Measurements from ENCODE around the gene TJP3.

Gene TJP3

DNA sequence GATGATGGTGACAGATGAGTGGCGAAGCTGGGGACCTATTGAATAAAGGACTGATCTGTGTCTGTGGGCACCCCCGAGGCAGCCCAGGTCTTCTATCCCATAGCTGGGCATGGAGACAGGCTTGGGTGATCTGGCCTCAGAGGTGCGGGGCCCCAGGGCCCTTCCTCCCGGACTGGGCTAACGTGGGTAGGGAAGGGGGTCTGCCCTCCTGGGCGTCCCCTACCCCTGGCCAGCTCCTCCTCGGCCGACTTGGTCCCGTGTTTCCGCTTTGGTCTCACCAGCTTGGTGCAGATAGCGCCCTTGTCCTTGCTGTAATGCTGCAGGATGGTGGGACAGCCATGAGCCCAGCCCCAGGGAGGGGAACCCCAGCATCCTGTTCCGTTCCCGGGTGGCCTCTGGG lies 74.7 kb downstream of the TJP3 start:
- no peak for FAIRE-seq
- no peak for DNase-seq (ENCODE audit: low spot score)

DNA sequence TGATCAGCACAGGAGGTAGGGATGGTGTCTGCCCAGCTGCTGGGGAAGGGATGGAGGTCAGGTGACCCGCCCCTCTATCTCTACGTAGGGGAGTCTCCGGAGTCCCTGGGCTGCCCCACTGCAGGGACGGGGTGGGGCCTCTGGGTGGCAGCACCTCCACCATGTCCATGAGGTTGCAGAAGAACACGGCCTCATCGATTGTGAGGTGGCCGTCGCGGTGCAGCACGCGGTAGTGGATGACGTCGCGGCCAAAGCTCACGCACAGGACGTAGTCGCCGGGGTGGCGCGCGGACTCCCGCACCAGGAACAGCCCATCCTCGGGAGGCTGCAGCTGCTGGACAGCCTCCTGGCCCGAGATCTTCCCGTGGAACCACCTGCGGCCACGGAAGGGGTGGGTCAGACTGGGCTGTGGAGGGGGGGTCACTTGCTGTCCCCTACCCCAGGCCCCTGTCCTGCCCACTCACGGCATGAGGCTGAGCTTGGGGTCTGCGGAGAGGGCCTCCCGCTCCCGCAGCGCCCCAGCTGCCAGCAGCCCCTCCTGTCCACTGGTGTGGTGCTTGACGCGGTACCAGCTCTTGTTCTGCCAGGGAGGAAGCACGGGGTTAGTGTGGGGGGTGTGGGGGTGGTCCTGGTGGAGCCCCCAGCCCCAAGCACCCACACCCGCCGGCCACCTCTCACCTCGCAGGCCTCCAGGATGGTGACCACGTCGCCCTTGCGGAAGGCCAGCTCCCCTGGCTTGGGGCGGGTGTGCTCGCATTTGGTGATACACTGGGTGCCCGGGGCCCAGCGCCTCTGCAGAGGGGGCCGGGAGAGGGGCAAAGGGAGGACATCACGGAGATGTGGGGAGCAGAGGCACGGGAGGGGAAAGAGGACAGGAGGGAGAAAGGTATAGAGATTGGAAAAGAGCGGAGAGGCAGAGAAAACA lies 75.7 kb downstream of the TJP3 start:
- FAIRE-seq (no peak), DNase-seq (ENCODE audit: low spot score) (no peak)

DNA sequence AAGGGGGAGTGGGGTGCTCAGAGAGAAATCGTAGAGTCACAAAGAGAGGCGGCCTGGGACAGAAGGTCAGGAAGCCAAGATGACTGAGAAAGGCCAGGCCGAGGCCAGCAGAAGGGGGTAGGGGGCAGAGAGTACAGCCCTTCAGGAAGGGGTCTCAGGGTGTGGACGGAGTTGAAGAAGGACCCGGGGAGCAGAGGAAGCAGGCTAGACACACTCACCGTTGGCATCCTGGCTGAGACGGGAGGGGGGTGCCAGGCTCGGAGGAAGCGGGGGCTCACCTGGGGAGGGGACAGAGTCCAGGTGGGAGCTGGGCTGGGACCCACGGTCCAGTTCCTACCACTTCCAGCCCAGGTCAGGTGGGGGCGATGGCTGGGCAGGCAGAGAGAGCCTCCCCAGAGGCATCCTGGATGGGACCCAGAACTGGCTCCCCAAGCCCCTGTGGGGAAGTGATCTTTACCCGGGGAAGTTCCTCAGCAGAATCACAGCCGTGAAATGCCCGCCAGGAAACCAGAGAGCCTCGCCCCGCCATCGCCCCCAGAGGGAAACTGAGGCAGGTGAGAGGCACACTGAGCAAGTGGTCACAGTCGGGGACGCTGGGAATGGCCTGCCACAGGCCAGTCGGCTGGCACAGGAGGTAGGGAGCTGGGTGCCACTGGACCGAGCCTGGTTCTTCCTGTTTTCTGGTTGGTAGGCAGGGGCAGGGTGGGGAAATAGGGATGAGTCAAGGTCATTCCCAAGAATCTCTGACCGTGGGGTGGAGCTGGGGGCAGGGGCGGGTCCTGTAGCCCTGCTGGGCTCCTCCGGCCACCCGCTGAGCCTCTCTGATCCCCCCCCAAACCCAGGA lies 76.6 kb downstream of the TJP3 start:
- DNase-seq (ENCODE audit: low spot score) (no peak), FAIRE-seq (no peak)

DNA sequence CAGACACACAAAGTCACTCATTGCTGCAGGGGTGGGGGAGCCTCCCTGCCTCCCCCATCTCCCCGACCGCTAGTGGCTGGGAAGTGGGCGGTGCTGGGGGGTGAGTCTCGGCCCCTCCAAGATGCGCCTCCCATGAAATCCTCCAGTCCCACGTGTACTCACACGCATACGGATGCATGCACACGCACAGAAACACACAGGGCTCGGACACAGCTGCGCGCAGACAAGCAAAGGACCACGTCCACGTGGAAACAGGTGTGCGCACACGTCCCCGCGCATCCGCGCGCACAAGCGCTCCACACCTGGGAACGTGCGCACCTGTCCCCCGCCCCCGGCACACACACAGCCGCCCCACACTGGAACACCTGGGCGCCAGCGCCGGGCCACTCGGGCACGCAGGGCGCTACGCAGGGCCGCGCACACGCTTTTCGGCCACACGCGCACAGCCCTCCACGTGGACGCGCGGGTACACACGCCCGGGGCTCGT lies 77.3 kb downstream of the TJP3 start:
- FAIRE-seq (no peak), DNase-seq (ENCODE audit: low spot score) (no peak)

DNA sequence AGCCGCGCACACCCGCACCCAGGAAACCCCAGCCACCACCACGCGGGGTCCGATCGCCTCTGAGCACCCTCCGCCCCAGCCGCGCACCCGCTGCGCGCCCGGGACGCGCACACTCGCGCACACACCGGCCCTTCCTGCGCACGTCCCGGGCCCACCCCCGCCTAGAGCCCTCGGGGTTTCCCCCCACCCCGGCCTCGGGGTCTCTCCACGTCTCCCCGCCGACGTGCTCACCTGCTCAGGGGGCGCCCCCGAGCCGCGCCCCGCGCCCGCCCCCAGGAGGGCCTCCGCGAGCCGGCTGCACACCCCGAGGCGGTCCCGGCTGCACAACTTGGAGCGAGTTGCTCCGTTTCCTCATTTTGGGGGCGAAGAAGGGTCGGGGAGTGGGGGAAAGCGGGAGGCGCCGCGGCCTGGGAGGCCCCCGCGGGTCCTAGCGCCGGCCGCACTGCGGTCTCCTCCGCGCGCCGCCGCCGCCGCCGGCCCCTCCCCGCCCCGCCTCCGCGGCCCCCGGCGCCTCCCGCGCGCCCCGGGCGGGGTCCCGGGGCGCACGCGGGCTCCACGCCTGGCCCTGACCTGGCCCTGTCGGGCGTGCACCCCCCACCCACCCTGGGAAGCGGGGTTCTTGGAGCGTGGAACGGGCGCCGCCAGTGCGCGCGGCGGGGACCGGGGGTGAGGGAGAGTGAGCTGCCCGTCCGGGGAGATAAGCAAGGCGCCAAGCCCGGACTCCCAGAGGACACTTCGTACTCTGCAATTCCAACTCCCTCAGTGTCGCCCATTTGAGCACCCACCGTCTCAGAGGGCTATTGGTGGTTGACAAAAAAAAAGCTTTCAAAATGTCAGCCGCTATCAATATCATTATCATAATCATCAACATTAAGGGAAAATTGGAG lies 78.0 kb downstream of the TJP3 start, which contains the start of gene MATK:
TSS of gene MATK (minus strand) at position 444 of the 887 bp plus-strand sequence. CDS start 1,246 bp downstream, outside the sequence.
- DNase-seq (ENCODE audit: low spot score) (no peak), FAIRE-seq (no peak)

DNA sequence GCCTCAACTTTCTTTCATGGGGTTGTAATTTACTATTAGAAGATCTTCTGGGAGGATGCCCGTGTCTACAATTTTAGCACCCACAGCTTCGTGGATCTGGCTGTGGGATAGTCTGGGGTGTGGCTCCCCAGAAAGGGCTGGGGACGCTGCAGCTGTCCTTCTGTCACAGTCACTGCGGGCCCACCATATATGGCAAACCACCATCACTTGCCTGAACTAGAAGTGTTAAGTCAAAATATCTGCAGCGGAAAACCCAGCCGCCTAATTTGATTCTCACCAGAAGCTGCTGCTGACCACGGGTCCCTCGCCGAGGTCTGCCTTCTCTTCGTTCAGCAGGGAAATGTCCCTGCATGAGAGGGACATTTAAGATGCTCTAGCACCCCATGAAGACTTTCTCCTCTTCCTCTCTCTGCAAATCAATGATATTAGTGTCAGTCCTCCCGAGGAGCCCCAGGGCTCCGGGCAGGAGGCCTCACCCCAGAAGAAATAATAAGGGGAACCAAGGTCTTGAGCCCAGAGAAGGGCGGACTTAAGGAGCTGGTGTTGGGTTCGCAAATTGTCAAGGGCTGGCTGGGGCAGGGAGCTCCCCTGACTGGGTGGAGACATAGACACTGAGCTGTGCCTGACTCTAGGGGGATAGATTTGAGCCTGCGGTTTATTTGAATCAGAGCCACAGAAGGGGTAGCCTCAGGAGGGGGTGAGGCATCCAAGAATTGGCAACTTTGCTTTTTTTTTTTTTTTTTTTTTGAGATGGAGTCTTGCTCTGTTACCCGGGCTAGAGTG lies 81.0 kb downstream of the TJP3 start:
- FAIRE-seq (no peak), DNase-seq (ENCODE audit: low spot score) (no peak)

DNA sequence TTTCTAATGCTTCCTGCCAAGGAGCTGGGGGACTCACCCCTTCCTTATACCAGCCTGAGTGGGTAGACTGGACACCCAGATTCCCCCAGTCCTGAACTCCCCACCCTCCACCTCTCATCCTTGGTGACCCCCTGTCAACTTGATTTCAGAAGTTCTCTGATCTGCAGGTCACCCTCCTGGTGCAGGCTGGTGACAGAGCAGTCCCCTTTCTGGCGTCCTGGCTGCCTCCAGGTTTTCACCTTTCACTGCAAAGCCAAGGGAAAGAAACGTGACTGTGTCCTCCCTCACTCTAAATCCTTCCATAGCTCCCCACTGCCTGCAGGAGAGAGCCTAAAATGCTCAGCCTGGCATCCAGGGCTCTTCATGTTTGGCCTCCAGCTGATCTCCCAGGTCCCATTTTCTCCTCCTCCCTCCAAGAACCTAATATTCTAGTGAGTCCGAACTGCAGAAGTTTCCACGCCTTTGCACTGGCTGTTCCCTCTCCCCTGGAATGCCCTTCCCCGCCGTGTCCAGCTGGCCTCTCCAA lies 82.1 kb downstream of the TJP3 start:
- FAIRE-seq (no peak), DNase-seq (ENCODE audit: low spot score) (no peak)

DNA sequence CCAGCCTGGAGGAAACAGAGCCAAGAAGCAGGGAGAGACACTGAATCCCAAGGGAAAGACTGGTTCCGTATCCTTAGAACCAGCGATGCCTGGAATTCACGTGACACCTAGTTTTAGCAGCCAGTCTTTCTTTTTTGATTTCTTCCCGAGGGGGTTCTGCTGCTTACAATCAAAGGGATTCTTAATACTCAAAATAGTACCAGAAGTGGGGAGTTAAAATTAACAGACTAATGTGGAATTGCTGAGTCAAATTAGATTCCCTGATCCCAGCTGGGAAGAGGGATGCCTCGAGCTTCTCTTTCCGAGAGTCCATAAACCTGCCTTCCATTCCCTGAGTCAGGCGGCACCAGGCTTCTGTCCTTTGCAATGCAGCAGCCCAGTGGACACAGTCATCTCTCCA lies 82.8 kb downstream of the TJP3 start:
- DNase-seq (ENCODE audit: low spot score) (no peak), FAIRE-seq (no peak)

DNA sequence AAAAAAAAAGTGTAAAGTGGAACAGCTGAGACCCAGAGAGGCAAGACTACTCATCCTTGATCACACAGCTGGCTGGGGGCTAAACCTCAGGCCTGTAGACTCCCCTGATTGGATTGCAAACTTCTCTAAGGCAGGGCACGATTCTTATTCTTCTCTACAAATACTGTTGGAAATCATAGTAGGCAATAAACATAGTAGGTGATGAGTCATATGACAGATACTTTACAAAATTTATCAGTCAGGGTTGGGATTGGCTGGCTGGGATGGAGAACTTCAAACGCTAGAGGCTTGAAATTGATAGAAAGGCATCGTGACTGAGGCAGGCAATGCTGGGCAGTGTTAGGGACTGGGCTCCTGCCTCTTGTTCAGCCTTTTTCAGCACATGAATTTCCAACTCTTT lies 83.9 kb downstream of the TJP3 start:
- no peak for FAIRE-seq
- no peak for DNase-seq (ENCODE audit: low spot score)

DNA sequence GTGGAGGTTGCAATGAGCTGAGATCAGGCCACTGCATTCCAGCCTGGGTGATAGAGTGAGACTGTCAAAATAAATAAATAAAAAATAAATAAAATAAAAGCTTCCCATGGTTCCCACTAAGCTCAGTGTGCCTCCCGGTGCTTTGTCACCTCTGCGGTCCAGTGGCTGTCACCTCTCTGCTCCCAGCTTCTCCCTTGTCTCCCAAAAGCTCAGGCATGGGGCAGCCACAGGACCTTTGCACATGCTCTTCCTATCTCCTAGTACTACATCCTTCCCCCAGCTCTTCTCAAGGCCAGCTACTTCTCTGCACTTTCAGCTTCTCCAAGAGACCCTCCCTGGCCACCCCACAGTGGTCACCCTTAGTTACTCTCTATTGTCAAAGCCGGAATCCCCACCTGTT lies 85.6 kb downstream of the TJP3 start:
- DNase-seq (ENCODE audit: low spot score) = no peak
- FAIRE-seq = no peak

DNA sequence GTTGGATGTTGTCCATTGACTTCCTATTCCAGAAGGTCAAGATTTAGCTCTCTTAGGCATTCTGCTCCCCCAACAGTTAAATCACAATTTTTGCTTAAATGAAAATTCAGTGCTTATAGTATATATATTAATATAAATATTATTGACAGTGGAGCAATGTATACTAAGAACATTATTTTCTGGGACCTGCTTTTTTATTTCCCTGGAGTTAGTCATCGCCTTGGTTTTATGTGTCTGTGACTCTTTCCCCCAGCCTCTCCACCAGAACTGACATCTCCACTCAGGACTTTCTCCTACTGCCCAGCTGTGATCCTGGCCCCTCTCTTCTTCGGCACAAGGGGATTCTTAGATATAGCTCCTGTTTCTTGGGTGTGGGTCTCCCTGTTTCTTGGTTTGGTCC lies 88.2 kb downstream of the TJP3 start:
- DNase-seq (ENCODE audit: low spot score) (no peak), FAIRE-seq (no peak)

DNA sequence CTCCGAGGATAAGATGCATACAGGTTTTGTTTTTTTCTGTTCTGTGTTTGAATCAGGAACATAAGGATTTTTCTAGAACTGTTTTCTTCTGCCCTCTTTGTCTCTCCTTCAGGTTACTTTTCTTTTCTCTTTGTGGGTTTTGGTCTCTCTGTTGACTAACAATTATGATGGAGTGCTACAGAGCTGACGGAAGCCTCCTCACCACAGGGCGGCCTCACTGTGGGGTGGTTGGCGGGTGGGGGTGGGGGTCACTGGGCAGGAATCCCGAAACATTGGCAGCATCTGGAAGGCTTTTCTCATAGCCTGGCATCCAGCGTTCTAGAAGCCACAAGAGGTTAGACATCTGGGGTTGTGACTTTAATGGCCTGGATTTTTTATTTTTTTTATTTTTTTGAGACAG lies 90.0 kb downstream of the TJP3 start:
- FAIRE-seq = no peak
- DNase-seq (ENCODE audit: low spot score) = no peak
